WTC11 (cell line): ENCODE measurements around the gene RBM47.

Source experiments
- CBFB ChIP-seq: sonication (generic); formaldehyde crosslinking; IDR thresholded peaks from 2 replicates; pipeline ENCODE4 v1.8.1; 2022; ENCODE audit warnings: mild to moderate bottlenecking, low read depth, missing genetic modification reagents
- CTCF ChIP-seq: fragments of 200-600 bp; IDR thresholded peaks from 2 replicates; pipeline ENCODE4 v1.8.0; 2022; ENCODE audit warnings: antibody characterized with exemption
- EMX1 ChIP-seq: fragments of 250-450 bp; sonication (Bioruptor Pico); IDR thresholded peaks from 2 replicates; pipeline ENCODE4 v1.8.0; 2021; ENCODE audit warnings: mild to moderate bottlenecking
- MAX ChIP-seq: sonication (generic); formaldehyde crosslinking; IDR thresholded peaks from 2 replicates; pipeline ENCODE4 v1.8.0; 2022; ENCODE audit warnings: mild to moderate bottlenecking, missing genetic modification reagents
- OVOL2 ChIP-seq: fragments of 250-450 bp; sonication (Bioruptor Pico); IDR thresholded peaks from 2 replicates; pipeline ENCODE4 v1.9.0; 2021; ENCODE audit warnings: mild to moderate bottlenecking, borderline replicate concordance
- TEAD1 ChIP-seq: sonication (generic); formaldehyde crosslinking; IDR thresholded peaks from 2 replicates; pipeline ENCODE4 v1.8.0; 2022; ENCODE audit warnings: mild to moderate bottlenecking, missing genetic modification reagents
- TEAD4 ChIP-seq: sonication (generic); formaldehyde crosslinking; IDR thresholded peaks from 2 replicates; pipeline ENCODE4 v1.8.0; 2022; ENCODE audit warnings: mild to moderate bottlenecking, missing genetic modification reagents
- USF1 ChIP-seq: sonication (generic); formaldehyde crosslinking; IDR thresholded peaks from 2 replicates; pipeline ENCODE4 v1.8.0; 2022; ENCODE audit warnings: mild to moderate bottlenecking, missing genetic modification reagents
- TF ChIP-seq, protein P1 (sequence below): sonication (generic); formaldehyde crosslinking; IDR thresholded peaks from 2 replicates; pipeline ENCODE4 v1.8.1; 2022; ENCODE audit warnings: low read depth, mild to moderate bottlenecking, moderate library complexity, missing genetic modification reagents, borderline replicate concordance
- TF ChIP-seq, protein P2 (sequence below): sonication (generic); formaldehyde crosslinking; IDR thresholded peaks from 2 replicates; pipeline ENCODE4 v1.8.1; 2023; ENCODE audit warnings: mild to moderate bottlenecking, moderate library complexity, missing genetic modification reagents

- TF ChIP-seq CTCF (no peak), EMX1 (CRISPR knock-in tag) (no peak), USF1 (no peak), MAX (CRISPR knock-in tag) (no peak), CBFB (no peak), OVOL2 (CRISPR knock-in tag) (no peak), TEAD1 (CRISPR knock-in tag) (no peak), TEAD4 (CRISPR knock-in tag) (no peak)
- TF ChIP-seq, protein P1, sequence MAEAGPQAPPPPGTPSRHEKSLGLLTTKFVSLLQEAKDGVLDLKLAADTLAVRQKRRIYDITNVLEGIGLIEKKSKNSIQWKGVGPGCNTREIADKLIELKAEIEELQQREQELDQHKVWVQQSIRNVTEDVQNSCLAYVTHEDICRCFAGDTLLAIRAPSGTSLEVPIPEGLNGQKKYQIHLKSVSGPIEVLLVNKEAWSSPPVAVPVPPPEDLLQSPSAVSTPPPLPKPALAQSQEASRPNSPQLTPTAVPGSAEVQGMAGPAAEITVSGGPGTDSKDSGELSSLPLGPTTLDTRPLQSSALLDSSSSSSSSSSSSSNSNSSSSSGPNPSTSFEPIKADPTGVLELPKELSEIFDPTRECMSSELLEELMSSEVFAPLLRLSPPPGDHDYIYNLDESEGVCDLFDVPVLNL (CRISPR knock-in tag): no peak
- TF ChIP-seq, protein P2, sequence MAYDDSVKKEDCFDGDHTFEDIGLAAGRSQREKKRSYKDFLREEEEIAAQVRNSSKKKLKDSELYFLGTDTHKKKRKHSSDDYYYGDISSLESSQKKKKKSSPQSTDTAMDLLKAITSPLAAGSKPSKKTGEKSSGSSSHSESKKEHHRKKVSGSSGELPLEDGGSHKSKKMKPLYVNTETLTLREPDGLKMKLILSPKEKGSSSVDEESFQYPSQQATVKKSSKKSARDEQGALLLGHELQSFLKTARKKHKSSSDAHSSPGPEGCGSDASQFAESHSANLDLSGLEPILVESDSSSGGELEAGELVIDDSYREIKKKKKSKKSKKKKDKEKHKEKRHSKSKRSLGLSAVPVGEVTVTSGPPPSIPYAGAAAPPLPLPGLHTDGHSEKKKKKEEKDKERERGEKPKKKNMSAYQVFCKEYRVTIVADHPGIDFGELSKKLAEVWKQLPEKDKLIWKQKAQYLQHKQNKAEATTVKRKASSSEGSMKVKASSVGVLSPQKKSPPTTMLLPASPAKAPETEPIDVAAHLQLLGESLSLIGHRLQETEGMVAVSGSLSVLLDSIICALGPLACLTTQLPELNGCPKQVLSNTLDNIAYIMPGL (CRISPR knock-in tag): no peak
These were observed 211.0 kb downstream of the RBM47 start for GRCh38 chr4:40418430-40419230.
